Measurements from ENCODE around the gene CDH2.

The CDH2 gene

GRCh38 chr18:28030458-28030857, 146.5 kb downstream of the CDH2 start:
- Histone ChIP-seq H3K27ac (ENCODE audit: low read depth, low read length) (no peak overlapping the region), H3K9me3 (ENCODE audit: insufficient read depth, low read length) (no peaks in the 10 kb centered on the region), H4K20me1 (ENCODE audit: low read depth, low read length) (no peaks in the 10 kb centered on the region), H3K27me3 (ENCODE audit: low read length) (no peaks in the 10 kb centered on the region), H3F3A (ENCODE audit: insufficient read depth) (no peaks in the 10 kb centered on the region), H3K4me3 (ENCODE audit: insufficient read depth, low read length, poor library complexity, severe bottlenecking) (no peak overlapping the region), H3K9me2 (replicated peaks; ENCODE audit: insufficient read depth, low read length) (no peaks in the 10 kb centered on the region), H2AFZ (ENCODE audit: low read depth, low read length, severe bottlenecking) (no peak overlapping the region), H3K9ac (ENCODE audit: low read length) (no peak overlapping the region), H3K36me3 (ENCODE audit: low read length) (no peaks in the 10 kb centered on the region), H3K79me2 (ENCODE audit: insufficient read depth, low read length) (no peaks in the 10 kb centered on the region), H3K4me2 (ENCODE audit: low read depth, low read length, poor library complexity, severe bottlenecking) (no peak overlapping the region)
- no peak for TF ChIP-seq CTCF (IDR thresholded peaks at IDR 0.05; ENCODE audit: insufficient read depth, low read length, poor library complexity, severe bottlenecking)
- TF ChIP-seq EZH2phosphoT487 (conservative IDR thresholded peaks at IDR 0.05; ENCODE audit: low read length), result no peak

GRCh38 chr18:28027755-28028154, 149.2 kb downstream of the CDH2 start:
- no peak for TF ChIP-seq EZH2phosphoT487 (conservative IDR thresholded peaks at IDR 0.05; ENCODE audit: low read length)
- TF ChIP-seq CTCF (IDR thresholded peaks at IDR 0.05; ENCODE audit: insufficient read depth, low read length, poor library complexity, severe bottlenecking), result no peak
- Histone ChIP-seq H3K9ac (ENCODE audit: low read length) (no peak overlapping the region), H3K27ac (ENCODE audit: low read depth, low read length) (no peak overlapping the region), H3K27me3 (ENCODE audit: low read length) (no peaks in the 10 kb centered on the region), H3K36me3 (ENCODE audit: low read length) (no peaks in the 10 kb centered on the region), H3K9me3 (ENCODE audit: insufficient read depth, low read length) (no peaks in the 10 kb centered on the region), H4K20me1 (ENCODE audit: low read depth, low read length) (no peaks in the 10 kb centered on the region), H3F3A (ENCODE audit: insufficient read depth) (no peaks in the 10 kb centered on the region), H3K4me2 (ENCODE audit: low read depth, low read length, poor library complexity, severe bottlenecking) (no peak overlapping the region), H3K79me2 (ENCODE audit: insufficient read depth, low read length) (no peaks in the 10 kb centered on the region), H2AFZ (ENCODE audit: low read depth, low read length, severe bottlenecking) (no peak overlapping the region), H3K9me2 (replicated peaks; ENCODE audit: insufficient read depth, low read length) (no peaks in the 10 kb centered on the region), H3K4me3 (ENCODE audit: insufficient read depth, low read length, poor library complexity, severe bottlenecking) (no peak overlapping the region)

- H3K9me3 ChIP-seq (ENCODE audit: insufficient read depth, low read length), result no peaks in the 10 kb centered on the region
- H3K9ac ChIP-seq (ENCODE audit: low read length), result no peak overlapping the region
- no peak overlapping the region for H3K4me3 ChIP-seq (ENCODE audit: insufficient read depth, low read length, poor library complexity, severe bottlenecking)
- H3K79me2 ChIP-seq (ENCODE audit: insufficient read depth, low read length), result no peaks in the 10 kb centered on the region
- H4K20me1 ChIP-seq (ENCODE audit: low read depth, low read length), result no peaks in the 10 kb centered on the region; the same call in 1 of the 2 replicates
- H2AFZ ChIP-seq (ENCODE audit: low read depth, low read length, severe bottlenecking), result no peak overlapping the region
- no peak overlapping the region for H3K4me2 ChIP-seq (ENCODE audit: low read depth, low read length, poor library complexity, severe bottlenecking)
- TF ChIP-seq EZH2phosphoT487 (conservative IDR thresholded peaks at IDR 0.05; ENCODE audit: low read length), result no peak
- no peak for TF ChIP-seq CTCF (IDR thresholded peaks at IDR 0.05; ENCODE audit: insufficient read depth, low read length, poor library complexity, severe bottlenecking)
- no peaks in the 10 kb centered on the region for H3K36me3 ChIP-seq (ENCODE audit: low read length)
- no peaks in the 10 kb centered on the region for H3F3A ChIP-seq (ENCODE audit: insufficient read depth)
- no peaks in the 10 kb centered on the region for H3K27me3 ChIP-seq (ENCODE audit: low read length)
- no peaks in the 10 kb centered on the region for H3K9me2 ChIP-seq (replicated peaks; ENCODE audit: insufficient read depth, low read length)
- no peak overlapping the region for H3K27ac ChIP-seq (ENCODE audit: low read depth, low read length)
These were observed 157.4 kb downstream of the CDH2 start for GRCh38 chr18:28019425-28020108.
